C4-2B (cell line): Measurements from ENCODE around the gene TMEM158.
A peak's percentile ranks its signal among the peaks of the same experiment; 100 is the strongest.

ENCODE experiments used
- H3K27ac ChIP-seq: fragments of 450-650 bp; 2 replicates; pipeline ENCODE4 v1.5.1; 2017
- CTCF ChIP-seq: fragments of 450-650 bp; conservative IDR thresholded peaks from 2 replicates; pipeline ENCODE4 v1.5.1; 2017; ENCODE audit warnings: mild to moderate bottlenecking
- ZFX ChIP-seq: fragments of 450-650 bp; IDR thresholded peaks from 2 replicates; pipeline ENCODE4 v1.6.1; 2017

TMEM158 gene

GRCh38 chr3:45182915-45183871, 42.9 kb downstream of the TMEM158 start:
- no peak for TF ChIP-seq ZFX
- peak overlapping the region; percentile 8; the same call in 1 of the 2 replicates for H3K27ac ChIP-seq

GRCh38 chr3:45181496-45181895, 44.6 kb downstream of the TMEM158 start:
- no peak overlapping the region for H3K27ac ChIP-seq
- no peak for TF ChIP-seq CTCF
- TF ChIP-seq ZFX = no peak

GRCh38 chr3:45180899-45181298, 45.2 kb downstream of the TMEM158 start:
- no peak overlapping the region for H3K27ac ChIP-seq
- no peak for TF ChIP-seq ZFX
- no peak for TF ChIP-seq CTCF

- TF ChIP-seq CTCF (no peak), ZFX (no peak)
- H3K27ac ChIP-seq = no peak overlapping the region
These were observed 46.0 kb downstream of the TMEM158 start for GRCh38 chr3:45180051-45180450.

GRCh38 chr3:45179163-45179562, 46.9 kb downstream of the TMEM158 start:
- no peak overlapping the region for H3K27ac ChIP-seq
- TF ChIP-seq CTCF (no peak), ZFX (no peak)

GRCh38 chr3:45178183-45179023, 47.7 kb downstream of the TMEM158 start:
- TF ChIP-seq ZFX = no peak
- TF ChIP-seq CTCF = no peak
- H3K27ac ChIP-seq = no peak overlapping the region

GRCh38 chr3:45176912-45177311, 49.2 kb downstream of the TMEM158 start:
- TF ChIP-seq CTCF = no peak
- TF ChIP-seq ZFX = no peak

More at GRCh38 chr3:45176912-45177311, 49.2 kb downstream of the TMEM158 start:
- no peak overlapping the region for H3K27ac ChIP-seq
